Thoracic aorta (tissue), 2 donors: ENCODE results near the gene PLCB1. TPM values are rescaled to one million over a fixed set of nuclear protein-coding genes. Genes with fewer than 3 reads are reported as not detected.
"Not testable (repeated sequence)": the region's sequence is repeated elsewhere in the genome, so short reads cannot be mapped to it uniquely, and the experiment has no call there.

Experiments
- ATAC-seq: fragments of 150-250 bp; one replicate; pipeline ENCODE4 v1.8.0; 2017; ENCODE audit warnings: low read depth; ENCODE audit not compliant: insufficient number of reproducible peaks, low FRiP score
- DNase-seq: peaks from one replicate; pipeline ENCODE4 v3.0.0-alpha.2; 2020; ENCODE audit warnings: low spot score
- H3K27ac ChIP-seq, 2 donors: fragments of 200-600 bp; sonication (generic); 1 replicate in 1 of 2; 2 replicates in 1 of 2; pipeline ENCODE4 v1.5.1; 2016; ENCODE audit warnings: mild to moderate bottlenecking in 2 of 2, moderate library complexity in 2 of 2
- H3K27me3 ChIP-seq: fragments of 200-600 bp; sonication (generic); replicated peaks from 2 replicates; pipeline ENCODE4 v1.6.0; 2016; ENCODE audit warnings: mild to moderate bottlenecking; ENCODE audit not compliant: insufficient read depth
- H3K36me3 ChIP-seq: fragments of 200-600 bp; sonication (generic); one replicate; pipeline ENCODE4 v1.5.1; 2016
- H3K4me1 ChIP-seq, 2 donors: fragments of 200-600 bp; sonication (generic); 1 replicate in 1 of 2; 2 replicates in 1 of 2; pipeline versions ENCODE4 v1.5.1 to v1.6.0; 2016; ENCODE audit warnings: low read depth in 2 of 2, mild to moderate bottlenecking in 1 of 2; ENCODE audit not compliant: control insufficient read depth in 1 of 2
- H3K4me3 ChIP-seq: fragments of 200-600 bp; sonication (generic); 2 replicates; pipeline ENCODE4 v1.5.1; 2016; ENCODE audit warnings: mild to moderate bottlenecking
- H3K9me3 ChIP-seq: fragments of 200-600 bp; sonication (generic); 2 replicates; pipeline ENCODE4 v1.5.1; 2016
- total RNA-seq, 2 donors: library from RNA; depleted of rRNA; stranded (reverse); fragments of >200 nt; gene quantifications; one replicate each; pipeline versions ENCODE4 v1.1.0 to v1.2.3, GENCODE V29; 2016
- TF ChIP-seq, protein P1 (sequence below): fragments of 200-600 bp; sonication (generic); IDR thresholded peaks from one replicate; pipeline ENCODE4 v1.5.1; 2019; ENCODE audit warnings: antibody characterized with exemption

Gene PLCB1
- total RNA-seq, 2 donors from 2014 or later = 10.8 to 16.3 TPM

GRCh38 chr20:8434326-8434876, 302.3 kb downstream of the PLCB1 start:
- ATAC-seq = no peak
- TF ChIP-seq, protein P1, sequence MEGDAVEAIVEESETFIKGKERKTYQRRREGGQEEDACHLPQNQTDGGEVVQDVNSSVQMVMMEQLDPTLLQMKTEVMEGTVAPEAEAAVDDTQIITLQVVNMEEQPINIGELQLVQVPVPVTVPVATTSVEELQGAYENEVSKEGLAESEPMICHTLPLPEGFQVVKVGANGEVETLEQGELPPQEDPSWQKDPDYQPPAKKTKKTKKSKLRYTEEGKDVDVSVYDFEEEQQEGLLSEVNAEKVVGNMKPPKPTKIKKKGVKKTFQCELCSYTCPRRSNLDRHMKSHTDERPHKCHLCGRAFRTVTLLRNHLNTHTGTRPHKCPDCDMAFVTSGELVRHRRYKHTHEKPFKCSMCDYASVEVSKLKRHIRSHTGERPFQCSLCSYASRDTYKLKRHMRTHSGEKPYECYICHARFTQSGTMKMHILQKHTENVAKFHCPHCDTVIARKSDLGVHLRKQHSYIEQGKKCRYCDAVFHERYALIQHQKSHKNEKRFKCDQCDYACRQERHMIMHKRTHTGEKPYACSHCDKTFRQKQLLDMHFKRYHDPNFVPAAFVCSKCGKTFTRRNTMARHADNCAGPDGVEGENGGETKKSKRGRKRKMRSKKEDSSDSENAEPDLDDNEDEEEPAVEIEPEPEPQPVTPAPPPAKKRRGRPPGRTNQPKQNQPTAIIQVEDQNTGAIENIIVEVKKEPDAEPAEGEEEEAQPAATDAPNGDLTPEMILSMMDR = no peak
- H3K4me1 ChIP-seq = no peaks in the 10 kb centered on the region

GRCh38 chr20:8435285-8436035, 303.4 kb downstream of the PLCB1 start:
- no peak for DNase-seq
- Histone ChIP-seq H3K4me1 (no peaks in the 10 kb centered on the region), H3K9me3 (no peaks in the 10 kb centered on the region), H3K4me3 (no peak overlapping the region), H3K27ac (no peak overlapping the region), H3K27me3 (no peaks in the 10 kb centered on the region), H3K36me3 (no peaks in the 10 kb centered on the region)
- TF ChIP-seq, protein P1 = no peak
- no peak for ATAC-seq

More at GRCh38 chr20:8434326-8434876, 302.3 kb downstream of the PLCB1 start:
- Histone ChIP-seq H3K27me3 (no peaks in the 10 kb centered on the region), H3K9me3 (no peaks in the 10 kb centered on the region), H3K36me3 (no peaks in the 10 kb centered on the region), H3K27ac (no peak overlapping the region), H3K4me3 (no peak overlapping the region)
- no peak for DNase-seq

DNA sequence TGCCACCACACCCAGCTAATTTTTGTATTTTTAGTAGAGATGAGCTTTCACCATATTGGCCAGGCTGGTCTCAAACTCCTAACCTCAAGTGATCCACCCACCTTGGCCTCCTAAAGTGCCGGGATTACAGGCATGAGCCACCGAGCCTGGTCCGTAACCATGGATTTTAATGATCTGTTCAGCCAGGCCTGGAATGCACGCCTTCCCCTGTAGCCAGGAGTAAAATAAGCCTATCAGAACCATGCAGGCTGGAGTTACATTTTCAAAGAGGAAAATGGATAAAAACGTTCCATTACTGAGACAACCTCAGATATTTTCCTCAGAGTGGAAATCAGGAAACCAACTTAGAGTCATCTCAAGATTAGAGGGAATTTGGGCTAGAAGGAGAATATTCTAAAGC, 304.9 kb downstream of the PLCB1 start:
- not testable (repeated sequence) for DNase-seq, H3K27me3 ChIP-seq, H3K4me3 ChIP-seq, H3K4me1 ChIP-seq, H3K27ac ChIP-seq, H3K9me3 ChIP-seq, H3K36me3 ChIP-seq, ATAC-seq

- Histone ChIP-seq H3K4me3 (no peak overlapping the region), H3K36me3 (no peaks in the 10 kb centered on the region), H3K27ac (no peak overlapping the region)
Measured at GRCh38 chr20:8438748-8439147, 306.7 kb downstream of the PLCB1 start.

GRCh38 chr20:8443464-8444072, 311.5 kb downstream of the PLCB1 start:
- Histone ChIP-seq H3K4me1 (no peaks in the 10 kb centered on the region), H3K36me3 (no peaks in the 10 kb centered on the region), H3K27ac (no peak overlapping the region), H3K4me3 (no peak overlapping the region), H3K27me3 (no peaks in the 10 kb centered on the region), H3K9me3 (no peaks in the 10 kb centered on the region)
- ATAC-seq (no peak), DNase-seq (no peak)
- TF ChIP-seq, protein P1 = no peak

More at GRCh38 chr20:8438748-8439147, 306.7 kb downstream of the PLCB1 start:
- DNase-seq = no peak
- H3K9me3 ChIP-seq = no peaks in the 10 kb centered on the region
- ATAC-seq = no peak
- TF ChIP-seq, protein P1 = no peak
- no peaks in the 10 kb centered on the region for H3K4me1 ChIP-seq
- H3K27me3 ChIP-seq = no peaks in the 10 kb centered on the region
